ENCODE data around the gene ATF4. TPM values are rescaled to one million over a fixed set of nuclear protein-coding genes. Genes with fewer than 3 reads are reported as not detected.

The ATF4 gene
- total and polyA plus RNA-seq, 7 donors, result 246 to 1,369 (median 839) TPM

GRCh38 chr22:39481054-39481453 lies 39.3 kb upstream of the ATF4 start:
- Histone ChIP-seq H3K4me1 (no peaks in the 10 kb centered on the region), H3K4me3 (no peak overlapping the region), H3K9me3 (no peaks in the 10 kb centered on the region), H3K27ac (no peak overlapping the region), H3K36me3 (ENCODE audit: insufficient read depth in 1 of 2, low read depth in 1 of 2) (no peaks in the 10 kb centered on the region), H3K27me3 (ENCODE audit: insufficient read depth in 3 of 3, low read length in 2 of 3) (no peaks in the 10 kb centered on the region)
- 91 to 96% (median 94%) methylated on average over 16 of the region's 16 CpGs for WGBS, 3 donors
- DNase-seq (no peak), ATAC-seq (no peak)
- TF ChIP-seq CTCF (IDR thresholded peaks at IDR 0.05), result no peak
- intact Hi-C loops (cut with DNase I), result no loop called here

DNA sequence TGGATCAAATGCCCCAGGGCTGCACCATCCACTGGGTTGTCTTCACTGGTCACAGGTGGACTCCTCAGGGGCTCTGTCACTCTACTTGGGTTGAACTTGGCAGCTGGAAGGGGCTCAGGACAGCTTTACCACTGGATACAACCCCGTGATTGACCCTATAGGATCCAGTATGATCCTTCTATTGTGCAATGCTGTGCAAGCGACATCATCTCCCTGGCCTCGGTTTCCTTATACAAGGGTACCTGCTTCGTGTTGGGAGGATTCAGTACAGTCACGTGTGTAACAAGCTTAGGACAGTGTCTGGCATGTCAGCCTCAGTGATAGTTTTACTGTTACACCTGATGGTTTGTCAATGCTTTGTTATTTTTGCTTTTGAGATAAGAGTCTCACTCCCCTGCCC lies 38.8 kb upstream of the ATF4 start:
- H3K27me3 ChIP-seq (ENCODE audit: insufficient read depth in 3 of 3, low read length in 2 of 3), result no peaks in the 10 kb centered on the region
- WGBS, 3 donors, result 89 to 92% (median 90%) methylated on average over 5 of the region's 5 CpGs
- no peak for TF ChIP-seq CTCF (IDR thresholded peaks at IDR 0.05)
- H3K4me1 ChIP-seq, result no peaks in the 10 kb centered on the region
- no peak overlapping the region for H3K4me3 ChIP-seq
- no peak overlapping the region for H3K27ac ChIP-seq
- H3K36me3 ChIP-seq (ENCODE audit: insufficient read depth in 1 of 2, low read depth in 1 of 2), result no peaks in the 10 kb centered on the region
- intact Hi-C loops (cut with DNase I), result no loop called here
- H3K9me3 ChIP-seq, result no peaks in the 10 kb centered on the region
- ATAC-seq (no peak), DNase-seq (no peak)

DNA sequence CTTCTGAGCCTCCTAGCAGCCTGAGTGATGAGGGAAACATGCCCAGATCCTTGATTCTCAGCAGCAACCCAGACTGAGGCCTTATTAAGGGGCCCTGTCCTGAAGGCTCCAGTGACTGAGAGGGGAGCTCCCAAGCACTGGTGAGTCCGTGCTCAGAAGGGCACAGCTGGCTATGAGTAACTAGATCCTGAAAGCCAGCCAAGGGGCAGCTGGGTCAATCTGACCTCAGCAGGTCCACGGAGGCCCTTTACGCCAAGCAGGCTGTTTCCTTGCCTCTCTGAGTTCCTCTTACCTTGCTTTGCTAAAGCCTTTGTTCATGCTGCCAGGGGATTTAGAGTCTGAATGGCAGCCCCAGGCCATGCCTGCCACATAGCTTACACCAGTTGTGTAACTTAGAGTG lies 37.6 kb upstream of the ATF4 start:
- no peaks in the 10 kb centered on the region for H3K27me3 ChIP-seq (ENCODE audit: insufficient read depth in 3 of 3, low read length in 2 of 3)
- H3K27ac ChIP-seq, result no peak overlapping the region
- no peaks in the 10 kb centered on the region for H3K36me3 ChIP-seq (ENCODE audit: insufficient read depth in 1 of 2, low read depth in 1 of 2)
- no peak overlapping the region for H3K4me3 ChIP-seq
- peak in 2 of 4 donors; percentile 47 to 51 for ATAC-seq
- H3K4me1 ChIP-seq, result no peaks in the 10 kb centered on the region
- no peak for DNase-seq
- no peak for TF ChIP-seq CTCF (IDR thresholded peaks at IDR 0.05)
- 26 to 50% (median 38%) methylated on average over 3 of the region's 3 CpGs for WGBS, 3 donors
- H3K9me3 ChIP-seq, result no peaks in the 10 kb centered on the region
- intact Hi-C loops (cut with DNase I), result no loop called here

DNA sequence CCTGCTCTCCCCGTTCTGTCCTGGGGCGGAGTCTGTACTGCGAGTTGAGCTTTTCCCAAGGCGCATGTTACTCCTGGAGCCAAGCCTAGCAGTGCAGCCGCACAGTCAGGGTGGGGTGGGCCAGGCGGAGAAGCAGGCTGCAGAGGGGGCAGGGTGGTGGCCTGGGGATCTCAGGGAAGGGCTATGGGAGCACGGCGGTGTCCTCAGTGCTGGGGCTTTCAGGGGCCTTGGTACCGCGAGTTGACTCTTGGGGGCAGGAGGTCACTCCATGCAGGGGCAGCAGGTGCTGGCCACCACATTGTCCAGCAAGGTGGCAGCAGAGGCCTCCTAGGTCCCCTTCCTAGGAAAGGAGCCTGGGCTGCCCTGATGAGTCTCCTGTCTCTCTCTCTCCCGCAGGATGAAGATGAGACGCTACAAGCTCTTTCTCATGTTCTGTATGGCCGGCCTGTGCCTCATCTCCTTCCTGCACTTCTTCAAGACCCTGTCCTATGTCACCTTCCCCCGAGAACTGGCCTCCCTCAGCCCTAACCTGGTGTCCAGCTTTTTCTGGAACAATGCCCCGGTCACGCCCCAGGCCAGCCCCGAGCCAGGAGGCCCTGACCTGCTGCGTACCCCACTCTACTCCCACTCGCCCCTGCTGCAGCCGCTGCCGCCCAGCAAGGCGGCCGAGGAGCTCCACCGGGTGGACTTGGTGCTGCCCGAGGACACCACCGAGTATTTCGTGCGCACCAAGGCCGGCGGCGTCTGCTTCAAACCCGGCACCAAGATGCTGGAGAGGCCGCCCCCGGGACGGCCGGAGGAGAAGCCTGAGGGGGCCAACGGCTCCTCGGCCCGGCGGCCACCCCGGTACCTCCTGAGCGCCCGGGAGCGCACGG lies 33.2 kb upstream of the ATF4 start:
- Histone ChIP-seq H3K27ac (no peak overlapping the region), H3K4me1 (no peaks in the 10 kb centered on the region), H3K27me3 (ENCODE audit: insufficient read depth in 3 of 3, low read length in 2 of 3) (no peaks in the 10 kb centered on the region), H3K9me3 (no peaks in the 10 kb centered on the region), H3K36me3 (ENCODE audit: insufficient read depth in 1 of 2, low read depth in 1 of 2) (no peaks in the 10 kb centered on the region), H3K4me3 (no peak overlapping the region)
- WGBS, 3 donors, result 79 to 83% (median 82%) methylated on average over 41 to 45 of the region's 45 CpGs
- no peak for ATAC-seq
- intact Hi-C loops (cut with DNase I), result no loop called here
- peak in 1 of 2 donors; percentile 52 for DNase-seq
- TF ChIP-seq CTCF (IDR thresholded peaks at IDR 0.05), result no peak

Data from psoas muscle (tissue), 8 donors.